ENCODE measurements around the gene EPS15. TPM values are rescaled to one million over a fixed set of nuclear protein-coding genes. Genes with fewer than 3 reads are reported as not detected.

The EPS15 gene
- total and polyA plus RNA-seq, 4 donors: 8.8 to 52.1 (median 19.1) TPM

DNA sequence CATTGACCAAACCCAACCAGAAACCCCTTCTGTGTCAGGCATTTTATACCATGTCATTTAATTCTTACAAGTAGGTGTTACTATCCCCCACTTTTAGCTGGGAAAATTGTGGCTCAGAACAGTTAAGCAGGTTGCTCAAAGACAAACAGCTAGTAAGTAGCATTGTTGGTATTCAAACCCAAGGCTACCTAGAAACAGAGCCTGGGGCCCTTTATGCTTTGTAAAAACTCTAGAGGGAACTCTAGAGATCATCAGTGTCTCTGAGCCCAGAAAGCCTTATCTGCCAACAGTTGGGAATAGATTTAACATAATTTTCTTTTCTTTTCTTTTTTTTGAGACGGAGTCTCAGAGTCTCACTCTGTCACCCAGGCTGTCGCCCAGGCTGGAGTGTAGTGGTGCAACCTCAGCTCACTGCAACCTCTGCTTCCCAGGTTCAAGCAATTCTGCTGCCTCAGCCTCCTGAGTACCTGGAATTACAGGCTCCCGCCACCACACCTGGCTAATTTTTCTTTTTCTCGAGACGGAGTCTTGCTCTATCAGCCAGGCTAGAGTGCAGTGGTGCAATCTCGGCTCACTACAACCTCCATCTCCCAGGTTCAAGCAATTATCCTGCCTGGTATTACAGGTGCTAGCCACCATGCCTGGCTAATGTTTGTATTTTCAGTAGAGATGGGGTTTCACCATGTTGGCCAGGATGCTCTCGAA lies 49.3 kb upstream of the EPS15 start:
- 96% methylated on average over 7 of the region's 7 CpGs for WGBS
- H3K4me3 ChIP-seq (ENCODE audit: low read depth in 1 of 3, low read length in 3 of 3): no peak overlapping the region
- no peak overlapping the region for H3K9ac ChIP-seq (ENCODE audit: low read depth in 1 of 2, low read length in 2 of 2)
- peaks cover 0 to 1% (median 0%) of the 10 kb centered on the region in 4 donors for H3K4me1 ChIP-seq (ENCODE audit: control insufficient read depth in 4 of 4, insufficient read depth in 4 of 4, low read length in 3 of 4)
- H3K9me3 ChIP-seq (ENCODE audit: control insufficient read depth in 4 of 4, low read length in 3 of 4): no peaks in the 10 kb centered on the region
- no peaks in the 10 kb centered on the region for H3K36me3 ChIP-seq (ENCODE audit: control insufficient read depth in 4 of 4, insufficient read depth in 3 of 4, low read depth in 1 of 4, low read length in 3 of 4)
- TF ChIP-seq SP1 (IDR thresholded peaks at IDR 0.05) (no peak), TAF1 (conservative IDR thresholded peaks at IDR 0.05) (no peak), YY1 (IDR thresholded peaks at IDR 0.05) (no peak), FOXA2 (IDR thresholded peaks at IDR 0.05) (no peak), GABPA (IDR thresholded peaks at IDR 0.05 in 1 of 2, conservative IDR thresholded peaks at IDR 0.05 in 1 of 2) (no peak), HNF4A (conservative IDR thresholded peaks at IDR 0.05) (no peak), RXRA (IDR thresholded peaks at IDR 0.05) (no peak), NR2F2 (IDR thresholded peaks at IDR 0.05) (no peak)
- TF ChIP-seq, protein P1, sequence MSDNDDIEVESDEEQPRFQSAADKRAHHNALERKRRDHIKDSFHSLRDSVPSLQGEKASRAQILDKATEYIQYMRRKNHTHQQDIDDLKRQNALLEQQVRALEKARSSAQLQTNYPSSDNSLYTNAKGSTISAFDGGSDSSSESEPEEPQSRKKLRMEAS (IDR thresholded peaks at IDR 0.05): no peak
- H3K27me3 ChIP-seq (ENCODE audit: control insufficient read depth in 4 of 4, insufficient read depth in 4 of 4, low read length in 3 of 4): no peaks in the 10 kb centered on the region
- no peak for DNase-seq (ENCODE audit: low spot score)
- no peak overlapping the region for H3K27ac ChIP-seq (ENCODE audit: low read depth in 1 of 2, low read length in 2 of 2)

GRCh38 chr1:51567653-51568052 lies 48.6 kb upstream of the EPS15 start:
- Histone ChIP-seq H3K9ac (ENCODE audit: low read depth in 1 of 2, low read length in 2 of 2) (no peak overlapping the region), H3K27ac (ENCODE audit: low read depth in 1 of 2, low read length in 2 of 2) (no peak overlapping the region), H3K27me3 (ENCODE audit: control insufficient read depth in 4 of 4, insufficient read depth in 4 of 4, low read length in 3 of 4) (no peaks in the 10 kb centered on the region), H3K4me3 (ENCODE audit: low read depth in 1 of 3, low read length in 3 of 3) (no peak overlapping the region), H3K4me1 (ENCODE audit: control insufficient read depth in 4 of 4, insufficient read depth in 4 of 4, low read length in 3 of 4) (peaks cover 0 to 1% (median 0%) of the 10 kb centered on the region in 4 donors), H3K9me3 (ENCODE audit: control insufficient read depth in 4 of 4, low read length in 3 of 4) (no peaks in the 10 kb centered on the region), H3K36me3 (ENCODE audit: control insufficient read depth in 4 of 4, insufficient read depth in 3 of 4, low read depth in 1 of 4, low read length in 3 of 4) (no peaks in the 10 kb centered on the region)
- DNase-seq (ENCODE audit: low spot score): no peak
- TF ChIP-seq TAF1 (conservative IDR thresholded peaks at IDR 0.05) (no peak), JUND (IDR thresholded peaks at IDR 0.05) (no peak), HNF4G (IDR thresholded peaks at IDR 0.05) (no peak)

DNA sequence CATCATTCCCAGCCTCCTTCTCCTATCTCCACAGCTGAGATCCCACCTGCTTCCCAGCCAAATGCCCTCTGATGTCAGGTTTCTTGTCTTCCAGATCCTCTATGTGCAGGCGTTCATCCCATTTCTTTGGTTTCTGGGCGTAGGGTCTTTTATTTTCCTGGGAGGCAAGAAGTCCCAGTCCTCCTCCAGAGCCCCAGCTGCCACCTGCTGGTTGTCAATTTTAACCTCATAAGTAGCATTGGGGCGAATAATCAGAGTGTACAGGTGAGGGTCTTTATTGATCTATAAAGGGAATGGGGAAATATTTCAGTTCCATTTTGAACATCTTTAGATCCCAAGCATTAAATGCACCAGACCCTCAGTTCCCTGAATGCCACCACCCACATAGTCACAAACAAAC lies 47.2 kb upstream of the EPS15 start:
- no peak for DNase-seq (ENCODE audit: low spot score)
- peaks cover 0 to 2% (median 1%) of the 10 kb centered on the region in 4 donors for H3K4me1 ChIP-seq (ENCODE audit: control insufficient read depth in 4 of 4, insufficient read depth in 4 of 4, low read length in 3 of 4)
- no peaks in the 10 kb centered on the region for H3K27me3 ChIP-seq (ENCODE audit: control insufficient read depth in 4 of 4, insufficient read depth in 4 of 4, low read length in 3 of 4)
- H3K4me3 ChIP-seq (ENCODE audit: low read depth in 1 of 3, low read length in 3 of 3): no peak overlapping the region
- 96% methylated on average over 3 of the region's 3 CpGs for WGBS
- H3K36me3 ChIP-seq (ENCODE audit: control insufficient read depth in 4 of 4, insufficient read depth in 3 of 4, low read depth in 1 of 4, low read length in 3 of 4): no peaks in the 10 kb centered on the region
- H3K9me3 ChIP-seq (ENCODE audit: control insufficient read depth in 4 of 4, low read length in 3 of 4): no peaks in the 10 kb centered on the region
- H3K27ac ChIP-seq (ENCODE audit: low read depth in 1 of 2, low read length in 2 of 2): no peak overlapping the region
- no peak for TF ChIP-seq JUND (IDR thresholded peaks at IDR 0.05)
- TF ChIP-seq NR2F2 (IDR thresholded peaks at IDR 0.05): no peak
- peak in 1 of 2 donors; percentile 5 for TF ChIP-seq RAD21 (IDR thresholded peaks at IDR 0.05)
- H3K9ac ChIP-seq (ENCODE audit: low read depth in 1 of 2, low read length in 2 of 2): no peak overlapping the region

DNA sequence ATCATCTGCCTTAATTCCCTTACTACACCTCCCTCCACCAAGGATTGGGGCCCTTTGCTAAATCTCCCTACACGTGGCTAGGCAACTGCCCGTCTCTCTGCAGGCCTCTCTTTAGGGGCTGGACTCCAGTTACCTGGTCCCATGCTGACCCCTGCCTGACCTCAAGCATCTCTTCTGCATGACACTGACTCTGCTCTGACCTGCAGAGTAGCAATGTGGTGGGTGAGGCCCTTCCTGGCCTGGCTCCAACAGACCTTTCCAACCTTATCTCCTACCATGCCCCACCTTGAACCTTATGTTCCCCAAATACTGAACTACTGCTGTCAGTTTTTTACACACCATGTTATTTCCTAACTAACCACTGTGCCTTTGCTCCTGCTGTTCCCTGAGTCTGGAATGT lies 45.9 kb upstream of the EPS15 start:
- no peak for TF ChIP-seq RAD21 (IDR thresholded peaks at IDR 0.05)
- no peak for TF ChIP-seq FOXA2 (IDR thresholded peaks at IDR 0.05)
- no peak for TF ChIP-seq YY1 (IDR thresholded peaks at IDR 0.05)
- TF ChIP-seq JUND (IDR thresholded peaks at IDR 0.05): no peak
- TF ChIP-seq RXRA (IDR thresholded peaks at IDR 0.05): no peak
- no peak for TF ChIP-seq CTCF (IDR thresholded peaks at IDR 0.05; ENCODE audit: low read depth, low read length, missing input control)
- no peak for TF ChIP-seq HNF4G (IDR thresholded peaks at IDR 0.05)
- H3K9me3 ChIP-seq (ENCODE audit: control insufficient read depth in 4 of 4, low read length in 3 of 4): no peaks in the 10 kb centered on the region
- no peaks in the 10 kb centered on the region for H3K27me3 ChIP-seq (ENCODE audit: control insufficient read depth in 4 of 4, insufficient read depth in 4 of 4, low read length in 3 of 4)
- no peak overlapping the region for H3K9ac ChIP-seq (ENCODE audit: low read depth in 1 of 2, low read length in 2 of 2)
- no peak overlapping the region for H3K27ac ChIP-seq (ENCODE audit: low read depth in 1 of 2, low read length in 2 of 2)
- peaks cover 3 to 11% (median 9%) of the 10 kb centered on the region in 4 donors for H3K4me1 ChIP-seq (ENCODE audit: control insufficient read depth in 4 of 4, insufficient read depth in 4 of 4, low read length in 3 of 4)
- H3K36me3 ChIP-seq (ENCODE audit: control insufficient read depth in 4 of 4, insufficient read depth in 3 of 4, low read depth in 1 of 4, low read length in 3 of 4): no peaks in the 10 kb centered on the region
- WGBS: 88% methylated on average over 2 of the region's 2 CpGs
- DNase-seq (ENCODE audit: low spot score): no peak
- H3K4me3 ChIP-seq (ENCODE audit: low read depth in 1 of 3, low read length in 3 of 3): no peak overlapping the region

All from liver (tissue), 9 donors.